NCI-H1417 (cell line): Measurements from ENCODE around the gene SCN2B.

Source experiments
- DNase-seq, 3 experiments: peaks; one replicate each; lab custom pipeline; 2025; lab: John Stamatoyannopoulos, UW

The SCN2B gene, protein sequence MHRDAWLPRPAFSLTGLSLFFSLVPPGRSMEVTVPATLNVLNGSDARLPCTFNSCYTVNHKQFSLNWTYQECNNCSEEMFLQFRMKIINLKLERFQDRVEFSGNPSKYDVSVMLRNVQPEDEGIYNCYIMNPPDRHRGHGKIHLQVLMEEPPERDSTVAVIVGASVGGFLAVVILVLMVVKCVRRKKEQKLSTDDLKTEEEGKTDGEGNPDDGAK

DNA sequence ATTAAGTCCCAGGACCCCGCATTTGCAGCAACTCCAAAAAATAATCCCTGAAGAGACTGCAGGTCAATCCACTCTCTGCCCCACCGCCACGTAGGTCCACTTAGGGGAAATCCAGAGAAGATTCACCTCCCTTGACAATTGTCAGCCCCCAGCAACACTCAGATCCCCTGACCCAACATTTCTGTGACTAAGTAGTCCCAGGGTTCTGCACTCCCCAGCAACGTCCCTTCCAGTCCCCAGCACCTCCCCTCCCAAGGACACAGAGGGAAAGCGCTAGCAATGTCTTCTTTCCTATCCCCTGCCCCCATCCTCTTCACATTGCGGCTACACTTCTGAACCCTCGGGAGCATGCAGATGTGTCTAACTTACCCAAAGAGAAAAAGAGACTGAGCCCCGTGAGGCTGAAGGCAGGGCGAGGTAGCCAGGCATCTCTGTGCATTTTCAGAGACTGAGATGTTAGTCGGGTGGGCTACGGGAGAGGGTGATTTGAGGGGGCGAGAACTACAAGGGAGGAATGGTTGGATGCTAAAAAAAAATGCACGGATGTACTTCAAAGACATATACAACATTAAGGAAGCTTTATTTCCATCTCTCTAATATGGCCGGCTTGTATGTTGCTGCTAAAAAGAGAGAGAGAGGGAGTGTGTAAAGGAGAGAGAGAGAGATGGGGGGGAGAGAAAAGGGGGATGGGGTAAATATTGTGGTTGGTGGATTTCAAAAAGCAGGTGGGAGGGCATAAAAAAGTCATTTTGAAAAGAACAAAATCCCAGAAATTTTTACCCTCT is at the start of gene SCN2B:
SCN2B (minus strand) TSS at position 647 of the 785 bp plus-strand sequence; CDS start at position 439, 208 bp downstream.
- DNase-seq, result peak in 1 of 3 experiments; percentile 14

DNA sequence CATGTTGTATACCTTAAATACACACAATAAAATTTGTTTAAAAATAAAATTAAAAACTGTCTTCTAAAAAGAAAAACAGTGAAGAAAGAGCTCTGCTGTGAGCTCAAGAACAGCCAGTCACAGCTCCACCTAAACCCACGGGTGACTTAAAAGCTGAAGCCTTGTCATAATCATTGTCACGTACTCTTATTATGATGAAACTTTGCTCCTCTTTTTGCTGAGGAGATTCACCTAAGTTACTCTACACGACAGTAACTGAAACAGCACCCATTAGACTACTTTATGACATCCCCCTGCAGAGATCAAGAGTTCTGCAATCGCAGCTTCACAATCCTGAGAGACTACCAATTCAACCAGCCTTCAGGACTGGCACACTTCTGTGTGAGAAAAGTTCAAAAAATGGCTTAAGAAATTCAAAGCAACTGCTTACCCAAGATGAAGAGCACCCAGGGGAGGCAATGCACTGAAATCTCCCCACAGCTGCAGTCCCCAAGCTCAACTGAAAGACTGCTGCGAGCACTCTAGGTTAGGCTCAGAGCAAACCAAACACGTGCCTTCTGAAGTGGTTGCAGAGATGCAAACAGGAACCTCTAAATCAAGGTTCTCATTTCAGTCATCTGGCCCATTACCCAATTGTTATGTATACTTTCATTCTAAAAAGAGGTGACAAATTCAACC is 48.2 kb upstream of the SCN2B start, which contains the start of gene JAML:
JAML (minus strand) TSS at position 501 of the 678 bp plus-strand sequence. CDS start 10,145 bp downstream, outside the sequence.
- no peak for DNase-seq

DNA sequence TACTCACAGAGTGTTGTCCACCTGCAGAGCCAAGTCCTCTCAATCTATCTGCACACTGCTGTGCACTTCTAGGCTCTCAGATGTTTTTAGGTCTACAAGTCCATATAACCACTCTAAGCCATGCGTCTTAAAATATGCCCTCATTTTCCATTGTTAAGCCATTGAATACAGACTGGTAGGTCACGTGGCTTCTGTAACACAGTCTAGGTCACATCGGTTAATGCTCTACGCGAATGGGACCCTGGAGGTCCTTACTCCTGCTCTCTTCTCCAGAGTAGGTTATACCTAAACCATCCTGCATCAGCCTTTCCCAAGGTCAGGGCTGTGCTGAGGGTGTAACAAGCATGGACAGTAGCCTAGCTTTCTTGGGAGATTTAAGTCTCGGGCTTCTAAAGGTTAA is 47.6 kb upstream of the SCN2B start:
- no peak for DNase-seq

DNA sequence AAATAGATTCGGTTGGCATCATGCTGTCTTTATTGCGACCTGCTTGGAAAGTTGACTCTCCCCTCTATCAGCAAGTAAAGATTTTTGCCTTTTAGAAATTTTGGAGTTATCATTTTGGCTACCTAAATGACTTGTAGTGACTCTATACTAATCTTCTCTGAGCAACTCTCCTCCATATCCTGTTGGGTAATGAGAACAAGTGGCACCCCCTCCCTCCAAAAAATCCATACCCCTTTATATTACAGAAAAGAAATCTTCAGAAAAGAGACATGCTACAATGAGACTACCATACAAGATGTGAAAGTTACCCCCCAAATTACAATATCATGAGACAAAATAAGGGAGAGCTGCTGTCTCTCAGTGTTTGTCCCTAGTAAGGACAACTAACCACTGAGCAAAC is 47.1 kb upstream of the SCN2B start:
- DNase-seq, result no peak

DNA sequence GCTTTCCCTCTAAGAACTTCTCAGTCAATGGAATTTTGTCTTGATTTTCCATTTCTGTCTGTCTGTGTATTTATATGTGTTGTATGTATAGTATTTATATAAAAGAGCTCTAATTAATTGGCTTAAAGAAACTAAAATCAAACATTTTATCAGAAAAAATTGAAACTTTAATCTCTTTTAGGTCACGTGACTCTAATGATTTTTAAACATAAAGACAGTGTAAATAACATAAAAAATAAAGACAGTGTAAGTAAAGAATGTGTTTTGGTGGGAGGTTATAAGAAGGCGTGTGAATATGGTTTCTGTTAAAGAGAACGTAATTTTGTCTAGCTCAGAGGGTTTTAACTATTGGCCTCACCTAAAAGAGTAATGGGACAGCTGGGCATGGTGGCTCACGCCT is 46.0 kb upstream of the SCN2B start:
- DNase-seq, result no peak

DNA sequence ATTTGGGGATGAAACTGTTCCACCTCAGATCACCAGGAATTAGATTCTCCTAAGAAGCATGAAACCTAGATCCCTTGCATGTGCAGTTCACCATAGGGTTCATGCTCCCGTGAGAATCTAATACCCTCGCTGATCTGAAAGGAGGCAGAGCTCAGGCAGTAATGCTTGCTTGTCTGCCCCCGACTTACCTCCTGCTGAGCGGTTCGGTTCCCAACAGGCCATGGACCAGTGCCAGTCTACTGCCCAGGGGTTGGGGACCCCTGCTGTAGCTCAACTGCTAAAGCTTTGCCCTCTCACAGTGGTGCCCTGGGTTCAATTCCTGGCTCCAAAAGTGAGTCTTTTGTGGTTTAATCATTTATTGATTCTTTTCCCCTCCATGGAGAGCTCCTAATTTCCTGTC is 45.0 kb upstream of the SCN2B start:
- DNase-seq, result no peak

DNA sequence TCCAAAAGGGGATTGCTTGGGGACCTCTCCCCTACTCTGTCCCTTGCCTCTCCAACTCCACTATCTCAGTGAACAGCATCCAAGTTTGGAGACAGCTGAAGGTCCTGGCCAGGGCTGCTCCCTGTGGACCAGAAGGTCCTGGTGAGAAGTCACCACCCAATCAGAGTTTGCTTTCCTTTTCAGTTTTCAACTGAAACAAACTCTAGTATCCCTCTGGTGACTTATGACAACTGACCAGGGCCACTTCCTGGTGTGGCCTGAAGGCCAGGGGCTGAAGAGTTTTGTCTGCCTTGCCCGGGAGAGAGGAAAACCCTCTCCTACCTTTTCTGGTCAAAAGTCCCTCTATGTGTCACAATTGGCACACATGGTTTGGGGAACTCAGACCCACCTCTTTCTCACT is 43.3 kb upstream of the SCN2B start:
- no peak for DNase-seq

DNA sequence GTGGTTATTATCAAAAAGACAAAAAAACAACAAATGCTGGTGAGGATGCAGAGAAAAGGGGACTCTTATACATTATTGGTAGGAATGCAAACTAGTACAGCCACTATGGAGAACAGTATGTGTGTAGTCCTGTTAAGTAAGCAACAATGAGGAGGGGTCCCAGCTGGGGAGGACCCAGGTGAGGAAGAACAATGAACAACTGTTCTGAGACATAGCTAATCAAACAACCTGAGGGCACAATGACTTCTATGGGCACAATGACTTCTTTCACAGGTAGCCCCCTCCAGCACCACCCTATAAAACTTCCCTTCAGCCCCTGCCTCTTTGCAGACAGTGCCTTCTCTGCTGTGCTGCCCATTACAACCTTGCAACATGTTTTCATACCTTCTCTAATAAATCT is 42.8 kb upstream of the SCN2B start:
- DNase-seq, result no peak

DNA sequence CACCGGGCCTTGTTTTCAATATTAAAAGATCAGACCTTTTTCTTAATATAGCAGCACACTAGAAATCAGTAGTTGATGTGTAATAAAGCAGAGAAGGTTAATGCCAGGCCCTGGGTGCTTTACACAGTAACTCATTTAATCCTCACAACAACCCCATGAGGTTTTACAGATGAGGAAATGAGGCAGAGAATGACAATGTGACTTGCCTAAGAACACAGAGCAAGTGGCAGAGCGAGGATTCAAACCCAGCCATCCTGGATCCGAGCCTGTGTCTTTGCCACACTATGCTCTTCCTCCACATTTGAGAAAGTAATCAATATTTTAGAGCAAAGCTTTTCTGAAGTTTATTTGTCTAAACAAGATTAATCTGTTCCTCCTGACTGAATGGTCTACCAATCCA is 41.1 kb upstream of the SCN2B start:
- no peak for DNase-seq

DNA sequence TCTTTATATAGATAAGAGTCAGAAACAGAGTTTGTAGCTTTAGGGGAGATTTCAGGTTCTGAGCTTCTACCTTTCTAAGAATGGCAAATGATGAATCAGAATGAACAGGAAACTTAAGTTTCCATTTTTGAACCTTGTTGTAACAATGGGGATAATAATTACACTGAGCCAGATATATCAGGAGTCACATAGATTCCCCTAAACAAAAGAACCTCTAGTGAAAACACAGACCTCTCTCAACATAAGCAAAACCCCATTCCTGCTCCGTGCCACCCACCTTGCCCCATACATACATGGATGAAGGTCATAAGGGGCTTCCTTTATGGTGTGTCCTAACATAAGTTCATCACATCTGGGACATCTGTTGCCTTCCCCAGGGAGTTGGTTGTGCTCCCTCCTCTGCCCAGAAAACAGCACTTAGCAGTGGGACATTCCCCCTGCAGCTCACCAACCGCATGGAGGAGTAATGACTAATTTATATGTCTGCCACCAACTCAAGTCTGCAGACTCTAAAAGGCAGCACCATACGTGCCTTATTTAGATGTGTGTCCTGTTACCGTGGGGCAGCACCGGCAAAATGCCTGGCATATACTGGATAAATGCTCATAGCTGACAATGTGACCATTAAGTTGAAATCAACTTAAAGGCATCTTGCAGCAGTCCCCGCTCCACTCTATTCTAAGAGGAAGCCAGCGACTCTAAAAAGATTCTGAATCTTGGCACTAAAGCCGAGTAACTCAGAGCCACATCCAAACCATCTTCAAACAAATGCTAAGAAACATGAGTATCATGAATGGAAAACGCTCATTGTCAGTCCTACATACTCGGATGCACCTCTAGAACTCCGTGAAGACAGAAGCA is 40.4 kb upstream of the SCN2B start:
- DNase-seq, result no peak

DNA sequence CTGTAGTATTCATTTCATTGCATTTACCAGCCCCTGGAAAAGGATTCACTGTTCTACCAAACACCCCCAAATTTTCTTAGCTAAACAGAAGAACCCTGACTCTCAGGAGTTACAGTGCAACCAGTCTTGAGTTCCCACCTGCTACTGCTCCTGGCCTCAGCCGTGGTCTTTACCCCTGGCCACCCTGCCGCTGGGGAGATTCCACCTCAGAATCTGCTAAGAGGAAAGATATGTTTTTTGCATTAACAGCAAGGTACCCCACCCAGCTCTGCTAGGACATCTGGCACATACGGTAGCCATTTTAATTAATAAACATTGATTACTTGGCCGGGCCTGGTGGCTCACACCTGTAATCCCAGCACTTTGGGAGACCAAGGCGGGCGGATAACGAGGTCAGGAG is 39.3 kb upstream of the SCN2B start:
- no peak for DNase-seq

DNA sequence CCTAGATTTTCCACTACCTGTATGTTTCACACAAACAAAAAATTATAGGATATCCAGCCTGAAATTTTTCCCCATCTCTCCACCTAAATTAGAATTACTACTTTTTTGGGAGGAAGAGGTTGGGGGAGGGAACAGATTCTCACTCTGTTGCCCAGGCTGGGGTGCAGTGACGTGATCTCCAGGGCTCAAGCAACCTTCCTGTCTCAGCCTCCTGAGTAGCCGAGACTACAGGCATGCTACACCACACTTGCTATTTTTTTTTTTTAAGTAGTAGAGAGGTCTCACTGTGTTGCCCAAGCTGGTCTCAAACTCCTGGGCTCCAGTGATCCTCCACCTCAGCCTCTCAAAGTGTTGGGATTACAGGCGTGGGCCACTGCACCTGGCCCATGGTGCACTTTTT is 38.8 kb upstream of the SCN2B start:
- DNase-seq, result no peak

DNA sequence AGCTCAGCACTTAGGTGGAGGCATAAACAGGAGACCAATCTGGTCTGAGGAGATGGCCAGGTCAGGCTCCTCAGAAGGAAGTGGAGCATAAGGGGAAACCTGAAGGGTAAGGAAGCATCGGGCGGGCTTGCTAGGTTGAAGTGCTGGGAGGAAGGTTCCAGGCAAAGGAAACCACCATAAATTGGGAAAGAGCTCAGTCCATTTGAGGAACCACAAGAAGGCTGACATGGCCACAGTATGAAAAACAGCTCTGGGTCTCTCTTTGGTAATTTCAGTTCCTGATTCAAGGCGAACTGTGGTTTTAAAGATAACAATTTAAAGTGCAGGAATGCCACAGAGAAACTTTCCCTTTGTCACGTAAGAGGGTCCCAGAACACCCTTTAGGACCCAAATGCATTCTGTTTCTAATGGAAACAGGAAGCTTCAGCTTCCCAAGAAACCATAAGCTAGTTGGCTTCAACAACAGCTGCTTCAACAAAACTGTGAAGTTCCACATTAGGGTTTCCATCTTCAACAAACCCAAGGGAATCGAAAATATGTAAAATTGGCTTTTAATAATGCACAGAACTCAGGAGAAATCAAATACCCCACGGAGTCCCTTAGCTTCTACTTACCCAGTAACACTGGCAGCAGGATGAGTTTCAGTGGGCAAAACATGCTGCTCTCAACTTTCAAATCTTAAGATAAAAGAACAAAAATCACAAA is 37.9 kb upstream of the SCN2B start:
- DNase-seq, result no peak

DNA sequence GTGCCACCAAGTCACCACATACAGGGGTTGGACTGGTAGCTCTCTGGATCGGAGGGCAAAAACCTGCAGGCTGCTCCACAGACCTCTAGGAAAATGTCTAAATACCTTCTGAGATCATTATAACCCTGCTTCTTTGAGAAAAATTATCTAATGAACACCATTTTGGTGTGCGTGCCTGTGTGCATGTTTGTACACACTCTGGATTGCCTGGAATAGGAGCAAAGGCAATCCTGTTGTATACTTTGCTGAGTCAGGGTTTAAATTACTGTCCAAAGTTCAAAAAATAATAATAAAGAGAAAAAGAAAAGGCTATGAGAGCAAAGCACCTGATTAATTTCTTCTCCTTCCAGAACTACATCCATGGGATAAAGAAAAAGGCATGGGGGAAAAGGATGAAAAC is 37.3 kb upstream of the SCN2B start:
- no peak for DNase-seq

DNA sequence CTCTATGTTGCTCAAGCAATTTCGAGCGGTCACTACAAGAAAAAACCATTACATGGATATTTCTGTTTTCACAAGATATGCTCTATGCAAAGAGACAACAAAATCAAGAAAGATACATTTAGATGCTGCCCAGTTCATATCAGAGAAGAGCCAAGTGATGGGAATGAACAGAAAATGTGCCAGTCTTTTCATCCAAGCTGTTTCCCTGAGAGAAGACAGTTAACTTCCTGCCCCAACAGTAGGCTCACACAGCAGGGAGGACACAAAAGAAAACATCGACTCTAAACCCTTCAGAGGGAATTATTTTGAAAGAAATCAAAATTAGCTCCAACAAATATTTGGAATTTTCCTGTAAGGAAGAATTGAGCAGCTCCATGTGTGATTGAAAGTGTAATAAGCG is 36.8 kb upstream of the SCN2B start:
- DNase-seq, result no peak

DNA sequence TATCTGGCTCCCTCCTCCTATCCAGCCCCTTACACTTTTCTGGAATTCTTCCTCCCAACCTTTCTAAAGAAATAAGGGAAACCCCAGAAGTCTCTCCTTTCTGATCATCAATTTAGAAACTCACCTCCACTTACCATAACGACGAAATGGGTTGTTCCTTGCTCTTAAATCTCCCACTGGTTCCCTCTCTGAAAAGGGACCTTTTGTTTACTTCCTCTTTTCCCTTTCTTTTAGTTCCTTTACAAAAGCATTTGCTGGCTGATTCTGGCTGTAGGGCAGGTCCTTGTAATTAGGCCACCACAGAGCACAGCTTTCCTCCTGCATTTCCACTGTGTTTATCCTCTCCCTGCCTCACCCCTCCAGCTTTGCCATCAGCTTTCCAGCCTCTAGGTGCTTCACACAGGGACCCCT is 36.3 kb upstream of the SCN2B start:
- DNase-seq, result peak in 1 of 3 experiments; percentile 40

DNA sequence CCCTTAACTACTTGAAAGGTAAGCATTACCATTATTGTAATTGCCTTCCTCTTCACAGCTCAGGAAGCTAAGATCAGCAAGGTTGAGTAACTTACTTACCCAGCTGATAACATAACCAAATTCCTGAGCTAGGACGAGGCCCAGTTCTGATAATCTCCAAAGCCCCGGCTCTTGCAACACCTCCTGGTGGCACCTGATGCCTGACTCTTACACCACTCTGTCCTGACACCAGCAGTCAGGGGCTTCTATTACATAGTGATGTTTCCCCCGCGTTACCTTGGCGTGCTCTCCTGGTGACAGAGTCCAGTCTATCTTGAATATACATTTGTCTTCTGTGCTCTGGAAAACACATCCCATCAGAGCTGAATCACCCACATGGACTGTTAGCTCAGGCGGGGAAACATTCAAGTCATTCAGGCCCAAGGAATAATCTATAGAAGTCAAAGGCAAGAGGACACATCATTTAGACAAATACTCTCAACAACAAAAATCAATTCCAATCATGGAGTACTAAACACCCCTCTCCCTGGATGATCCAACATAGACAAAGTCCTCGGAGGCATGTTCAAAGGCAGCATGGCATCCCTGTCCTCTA is 35.8 kb upstream of the SCN2B start:
- no peak for DNase-seq

DNA sequence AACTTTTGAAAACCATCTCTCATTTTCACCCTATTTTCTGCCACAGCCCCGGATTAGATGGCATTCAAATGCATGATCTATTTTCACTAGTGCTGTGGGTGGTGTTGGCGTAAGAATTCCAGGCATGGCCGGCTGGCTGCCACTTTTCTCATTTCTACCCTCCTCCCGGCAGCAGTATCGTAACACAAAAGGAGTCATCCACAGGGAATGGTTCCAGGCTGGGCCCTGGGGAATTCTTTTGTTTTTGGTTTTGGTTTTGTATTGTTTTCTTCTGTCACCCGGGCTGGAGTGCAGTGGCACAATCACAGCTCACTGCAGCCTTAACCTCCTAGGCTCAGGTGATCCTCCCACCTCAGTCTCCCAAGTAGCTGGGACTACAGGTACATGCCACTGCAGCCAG is 34.6 kb upstream of the SCN2B start:
- peak in 1 of 3 experiments; percentile 16 for DNase-seq

DNA sequence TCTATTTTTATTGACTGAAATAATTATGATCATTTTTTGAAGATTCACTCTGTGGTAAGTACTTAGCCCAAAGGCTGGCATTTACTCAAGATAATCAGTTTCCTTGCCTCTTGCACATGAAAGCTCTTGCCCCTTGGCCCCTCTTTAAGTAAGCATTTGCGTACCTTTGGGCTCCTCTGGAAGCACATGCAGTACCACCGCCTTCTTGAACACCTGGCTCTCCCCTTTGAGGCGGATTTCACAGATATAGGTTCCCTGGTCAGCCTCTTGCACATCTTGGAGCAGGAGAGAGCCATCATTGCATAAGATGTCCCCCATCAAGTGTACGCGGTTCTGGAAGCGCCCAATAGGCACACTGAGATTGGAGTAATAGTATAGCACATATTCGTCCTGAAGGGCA is 33.9 kb upstream of the SCN2B start:
- no peak for DNase-seq

DNA sequence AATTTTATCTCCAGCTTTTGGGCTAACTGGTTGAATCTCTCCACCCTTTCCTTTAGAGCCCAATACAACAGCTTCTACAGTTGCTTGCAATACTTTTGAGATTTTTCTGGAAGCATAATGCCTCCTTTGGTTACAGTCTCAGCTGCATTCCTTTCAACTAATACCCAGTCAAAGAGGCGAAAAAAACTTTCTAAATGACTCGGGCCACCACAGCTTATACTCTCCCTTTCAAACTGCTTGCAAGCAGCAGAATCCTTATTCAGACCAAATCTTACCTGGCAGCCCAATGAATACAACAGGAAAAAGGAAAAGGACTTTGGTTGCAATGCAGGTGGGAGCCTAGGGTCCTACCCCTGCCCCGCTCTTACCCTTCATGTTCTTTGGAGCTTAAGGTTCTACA is 32.6 kb upstream of the SCN2B start:
- no peak for DNase-seq

DNA sequence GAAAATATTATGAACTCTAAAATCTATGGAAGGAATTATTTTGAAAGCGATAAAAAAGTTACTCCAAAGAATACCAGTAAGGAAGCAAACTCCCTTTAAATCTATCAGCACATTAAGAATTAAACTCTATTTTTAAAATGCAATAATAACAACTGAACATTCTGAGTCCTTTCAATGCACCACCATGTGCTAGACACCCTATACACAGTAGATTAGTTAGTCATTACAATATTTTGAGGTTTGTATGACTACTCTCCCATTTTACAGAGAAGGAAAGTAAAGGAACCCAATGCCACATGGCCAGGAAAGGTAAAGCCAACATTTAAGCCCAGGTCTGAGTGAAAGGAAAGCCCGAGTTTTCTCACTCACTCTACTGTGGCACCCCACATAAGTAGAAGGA is 30.6 kb upstream of the SCN2B start:
- DNase-seq, result no peak
